22Rv1 (cell line): Measurements from ENCODE around the gene CHMP2A.
A peak's percentile ranks its signal among the peaks of the same experiment; 100 is the strongest.
"Not testable (repeated sequence)": the region's sequence is repeated elsewhere in the genome, so short reads cannot be mapped to it uniquely, and the experiment has no call there.

Experiments
- H3K27ac ChIP-seq: fragments of 450-650 bp; 2 replicates; pipeline ENCODE4 v1.5.1; 2017
- CTCF ChIP-seq: fragments of 450-650 bp; IDR thresholded peaks from 2 replicates; pipeline ENCODE4 v1.5.1; 2017; ENCODE audit warnings: mild to moderate bottlenecking
- ZFX ChIP-seq: fragments of 450-650 bp; IDR thresholded peaks from 2 replicates; pipeline ENCODE4 v1.6.1; 2017; ENCODE audit warnings: antibody characterized with exemption, borderline replicate concordance

Gene CHMP2A

GRCh38 chr19:58544591-58545285, 10.2 kb downstream of the CHMP2A start:
- peak overlapping the region; percentile 98 for H3K27ac ChIP-seq
- TF ChIP-seq ZFX (no peak), CTCF (no peak)

- H3K27ac ChIP-seq: peak within 1 kb of the TSS; percentile 98
- TF ChIP-seq ZFX (no peak), CTCF (no peak)
Observed at GRCh38 chr19:58543826-58544590, 10.9 kb downstream of the CHMP2A start, which contains the start of gene TRIM28. Gene TRIM28 (plus strand): TSS chr19:58544064. CDS start chr19:58544758, 694 bp downstream.

- H3K27ac ChIP-seq: peak overlapping the region; percentile 98
Observed at GRCh38 chr19:58542641-58543372, 12.1 kb downstream of the CHMP2A start.

- H3K27ac ChIP-seq: not testable (repeated sequence)
Observed at GRCh38 chr19:58539169-58539559, 15.7 kb downstream of the CHMP2A start.

- H3K27ac ChIP-seq: peak overlapping the region; percentile 13; the same call in 1 of the 2 replicates
- TF ChIP-seq ZFX (no peak), CTCF (no peak)
Observed at GRCh38 chr19:58538257-58539168, 16.4 kb downstream of the CHMP2A start.

GRCh38 chr19:58536852-58537798, 17.8 kb downstream of the CHMP2A start:
- no peak overlapping the region for H3K27ac ChIP-seq
- TF ChIP-seq ZFX (no peak), CTCF (no peak)

GRCh38 chr19:58535857-58536256, 19.0 kb downstream of the CHMP2A start:
- TF ChIP-seq ZFX (no peak), CTCF (no peak)
- H3K27ac ChIP-seq: no peak overlapping the region
